Stimulated activated CD8-positive, alpha-beta memory T cell treated with anti-CD3 and anti-CD28 coated beads, Interleukin-4, amount 100 ng/mL, for 4 hours (primary cell): ENCODE results near the gene BDH2.

Experiments used
- DNase-seq, 2 donors: peaks; one replicate each; pipeline ENCODE4 v3.0.0-alpha.2; 2020; ENCODE audit warnings: low read depth in 2 of 2, low spot score in 1 of 2

The BDH2 gene

DNA sequence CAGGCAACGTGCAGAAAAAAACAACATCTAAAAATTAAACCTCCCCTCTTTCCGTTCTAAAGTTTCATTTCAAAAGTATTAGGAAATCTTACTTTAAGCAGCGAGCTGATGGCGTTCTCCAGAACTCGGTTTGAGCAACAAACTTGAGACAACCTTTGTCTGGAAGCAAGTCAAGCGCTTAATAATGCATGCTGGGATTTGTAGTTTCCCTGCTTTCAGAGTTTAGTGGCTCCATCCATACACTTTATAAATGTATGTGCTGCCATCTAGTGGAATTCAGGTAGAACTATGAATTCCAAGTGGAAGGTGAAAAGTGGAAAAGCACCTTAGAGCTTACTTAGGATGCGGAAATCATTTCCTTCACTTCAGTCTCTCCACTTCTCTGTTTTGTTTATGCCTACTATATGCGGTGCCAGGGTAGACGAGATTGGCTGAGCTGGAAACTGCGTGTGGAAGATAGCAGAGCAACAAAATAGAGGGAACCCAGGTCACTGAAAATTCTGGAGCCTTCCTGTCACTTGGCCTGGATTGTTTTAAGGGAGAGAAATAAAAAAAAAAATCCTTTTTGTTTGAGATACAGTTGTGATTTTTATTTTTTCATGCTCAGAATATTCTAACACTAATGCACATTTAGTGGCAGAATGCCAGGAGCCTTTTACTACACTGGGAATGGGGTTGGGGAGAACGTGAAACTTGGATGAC is at the start of gene BDH2:
TSS of gene BDH2 (minus strand) at position 144 of the 702 bp plus-strand sequence. CDS start 3,580 bp downstream, outside the sequence.
- no peak for DNase-seq

DNA sequence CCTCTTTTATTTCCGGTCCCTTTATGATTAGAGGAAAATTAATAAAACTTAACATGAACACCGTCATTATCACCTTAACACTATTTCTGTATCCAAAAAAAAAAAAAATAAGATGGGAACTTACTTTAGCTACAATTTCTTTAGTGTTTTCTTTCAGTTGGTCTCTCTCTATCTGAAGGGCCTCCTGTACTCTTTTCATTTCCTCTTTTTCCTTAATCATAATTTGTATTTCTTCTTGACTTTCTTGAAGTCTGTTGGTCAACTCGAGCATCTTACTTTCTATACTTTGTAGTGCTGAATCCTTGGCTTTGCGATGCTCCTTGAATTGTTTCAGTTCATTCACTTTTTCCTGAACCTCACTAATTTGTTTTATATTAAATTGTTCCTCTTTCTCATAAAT is 45.3 kb upstream of the BDH2 start:
- no peak for DNase-seq

DNA sequence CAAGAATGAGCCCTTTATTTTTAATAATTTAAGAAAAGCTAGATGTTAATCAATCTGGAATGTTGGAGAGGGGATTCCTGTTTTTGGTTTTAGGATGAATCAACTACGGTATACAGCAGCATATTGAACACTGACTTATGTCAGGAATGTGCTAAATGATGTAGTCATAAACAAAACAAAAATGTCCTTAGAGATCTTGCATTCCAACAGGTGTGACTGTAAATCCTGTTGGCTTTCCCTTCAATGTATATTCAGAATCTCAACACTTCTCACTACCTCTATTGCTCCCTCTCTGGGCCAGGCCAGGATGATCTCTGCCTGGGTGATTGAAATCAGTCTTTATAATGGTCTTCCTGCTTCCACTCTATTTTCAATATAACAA is 37.8 kb upstream of the BDH2 start:
- DNase-seq: no peak

DNA sequence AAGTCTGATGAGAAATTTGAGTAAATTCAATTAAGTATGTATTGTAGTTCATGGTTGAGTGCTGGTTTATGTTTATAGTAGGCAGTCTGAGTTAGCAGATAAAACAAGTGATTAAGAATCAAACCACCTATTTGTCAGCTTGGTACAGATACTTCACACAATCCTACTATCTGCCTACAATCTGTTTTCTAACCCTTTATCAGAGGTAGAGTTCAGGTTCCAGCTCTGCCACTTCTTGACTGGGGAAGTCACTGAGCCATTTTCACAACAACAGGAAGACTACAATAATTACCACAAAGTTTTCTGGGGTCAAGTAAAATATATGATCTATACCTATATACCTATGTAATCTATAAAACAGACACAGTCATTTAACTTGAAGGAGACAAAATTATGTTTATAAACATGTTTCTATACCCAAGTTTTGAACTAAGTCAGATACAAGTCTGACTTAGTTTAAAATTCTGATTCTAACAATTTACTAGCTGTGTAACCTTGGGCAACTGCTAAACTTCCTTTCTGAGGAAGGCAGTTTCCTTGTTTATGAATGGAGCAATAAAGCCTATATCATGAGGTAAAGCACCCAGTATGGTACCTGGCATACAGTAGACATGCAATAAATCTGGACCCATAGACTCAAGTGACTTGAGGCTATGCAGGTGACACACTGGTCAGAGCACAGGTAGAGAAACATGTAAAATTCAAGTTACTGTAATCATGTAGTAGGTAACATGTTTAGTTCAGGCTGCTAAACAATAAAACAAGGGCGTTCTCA is 37.2 kb upstream of the BDH2 start:
- DNase-seq: no peak

DNA sequence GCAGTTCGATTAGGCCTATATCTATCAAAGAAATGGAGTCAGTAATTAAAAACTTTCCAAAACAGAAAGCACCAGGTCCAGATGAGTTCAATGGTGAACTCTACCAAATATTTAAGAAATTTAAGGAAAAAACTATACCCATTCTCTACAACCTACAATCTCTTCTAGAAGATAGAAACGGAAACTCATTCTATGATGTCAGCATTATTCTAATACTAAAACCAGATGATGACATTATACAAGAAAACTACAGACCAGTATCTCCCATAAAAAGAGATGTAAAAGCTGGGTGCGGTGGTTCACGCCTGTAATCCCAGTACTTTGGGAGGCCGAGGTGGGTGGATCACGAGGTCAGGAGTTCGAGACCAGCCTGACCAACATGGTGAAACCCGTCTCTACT is 29.5 kb upstream of the BDH2 start:
- DNase-seq: no peak

DNA sequence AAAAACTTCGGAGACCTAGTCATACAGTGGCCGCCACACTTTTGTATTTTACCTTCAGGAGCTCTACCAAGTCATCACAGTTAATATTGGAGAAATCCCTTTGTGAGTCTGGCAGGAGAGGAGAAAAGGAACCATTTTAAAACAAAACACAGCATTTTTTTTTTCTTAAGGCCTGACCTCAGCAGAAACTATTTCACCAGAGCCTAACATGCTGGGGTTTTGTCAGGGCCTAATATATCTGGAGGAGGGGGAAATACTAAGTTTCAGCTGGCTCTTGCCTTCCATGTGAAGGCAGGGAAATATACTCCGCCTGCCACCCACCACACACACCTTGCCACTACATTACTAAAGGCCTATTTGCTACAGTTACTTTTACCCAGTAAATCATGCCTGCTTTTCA is 26.5 kb upstream of the BDH2 start:
- no peak for DNase-seq

DNA sequence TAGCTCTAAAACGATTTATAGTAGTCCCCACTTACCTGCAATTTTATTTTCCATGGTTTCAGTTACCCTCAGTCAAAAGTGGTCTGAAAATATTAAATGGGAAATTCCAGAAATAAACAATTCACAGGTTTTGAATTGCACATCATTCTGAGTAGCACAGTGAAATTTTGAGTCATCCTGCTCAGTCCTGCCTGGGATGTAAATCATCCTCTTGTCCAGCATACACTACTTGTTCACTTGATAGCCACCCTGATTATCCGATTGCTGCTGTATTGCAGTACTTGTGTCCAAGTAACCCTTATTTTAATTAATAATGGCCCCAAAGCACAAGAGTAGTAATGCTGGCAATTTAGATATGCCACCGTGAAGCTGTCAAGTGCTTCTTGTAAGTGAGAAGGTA is 23.5 kb upstream of the BDH2 start:
- no peak for DNase-seq

DNA sequence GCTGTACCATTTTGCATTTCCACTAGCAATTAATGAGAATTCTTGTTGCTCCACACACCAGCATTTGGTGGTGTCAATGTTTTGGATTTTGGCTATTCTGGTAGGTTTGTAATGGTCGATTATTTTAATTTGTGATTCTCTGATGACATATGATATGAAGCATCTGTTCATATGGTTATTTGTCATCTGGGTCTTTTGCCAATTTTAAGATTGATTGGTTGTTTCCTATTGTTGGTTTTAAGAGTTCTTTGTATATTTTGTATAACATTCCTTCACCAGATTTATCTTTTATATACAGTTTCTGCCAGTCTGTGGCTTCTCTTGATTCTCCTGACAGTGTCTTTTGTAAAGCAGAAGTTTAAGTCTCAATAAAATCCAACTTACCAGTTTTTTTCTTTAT is 18.5 kb upstream of the BDH2 start:
- no peak for DNase-seq

DNA sequence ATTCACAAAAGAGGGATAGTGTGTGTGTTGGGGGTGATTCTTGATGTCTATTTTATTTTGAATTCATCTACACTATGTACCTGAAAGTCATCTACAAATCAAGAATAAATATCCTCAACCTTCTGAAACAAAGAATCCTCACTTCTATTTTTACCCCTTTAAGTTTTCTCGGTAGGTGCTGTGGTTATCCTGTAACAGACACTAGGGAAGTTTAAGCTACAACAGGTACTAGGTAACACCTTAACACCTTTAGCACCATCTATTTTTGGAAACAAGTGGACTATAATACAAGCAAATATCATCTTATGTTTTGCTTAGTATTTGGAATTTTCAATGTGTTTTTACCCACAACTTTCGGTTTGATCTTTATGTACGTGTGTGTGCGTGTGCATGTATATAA is 12.0 kb upstream of the BDH2 start:
- no peak for DNase-seq

DNA sequence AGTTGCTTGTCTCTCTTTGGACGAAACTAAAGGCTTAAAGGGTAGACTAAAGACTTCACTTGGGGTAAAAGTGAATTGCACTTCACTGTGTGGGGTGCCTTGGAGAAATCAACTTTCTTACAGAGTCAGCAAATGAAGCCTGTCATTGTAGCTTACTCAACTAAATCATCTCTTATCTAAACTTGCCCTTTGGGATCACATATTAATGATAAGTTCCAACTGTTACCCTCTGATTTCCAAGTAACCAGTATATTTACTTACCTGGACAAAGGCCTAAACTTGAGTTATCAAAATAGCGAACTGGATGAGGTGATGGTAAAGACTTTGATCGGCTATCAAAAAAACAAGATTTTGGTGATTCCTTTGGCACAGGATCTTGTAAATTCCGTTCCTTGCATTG is 8.9 kb upstream of the BDH2 start:
- no peak for DNase-seq

DNA sequence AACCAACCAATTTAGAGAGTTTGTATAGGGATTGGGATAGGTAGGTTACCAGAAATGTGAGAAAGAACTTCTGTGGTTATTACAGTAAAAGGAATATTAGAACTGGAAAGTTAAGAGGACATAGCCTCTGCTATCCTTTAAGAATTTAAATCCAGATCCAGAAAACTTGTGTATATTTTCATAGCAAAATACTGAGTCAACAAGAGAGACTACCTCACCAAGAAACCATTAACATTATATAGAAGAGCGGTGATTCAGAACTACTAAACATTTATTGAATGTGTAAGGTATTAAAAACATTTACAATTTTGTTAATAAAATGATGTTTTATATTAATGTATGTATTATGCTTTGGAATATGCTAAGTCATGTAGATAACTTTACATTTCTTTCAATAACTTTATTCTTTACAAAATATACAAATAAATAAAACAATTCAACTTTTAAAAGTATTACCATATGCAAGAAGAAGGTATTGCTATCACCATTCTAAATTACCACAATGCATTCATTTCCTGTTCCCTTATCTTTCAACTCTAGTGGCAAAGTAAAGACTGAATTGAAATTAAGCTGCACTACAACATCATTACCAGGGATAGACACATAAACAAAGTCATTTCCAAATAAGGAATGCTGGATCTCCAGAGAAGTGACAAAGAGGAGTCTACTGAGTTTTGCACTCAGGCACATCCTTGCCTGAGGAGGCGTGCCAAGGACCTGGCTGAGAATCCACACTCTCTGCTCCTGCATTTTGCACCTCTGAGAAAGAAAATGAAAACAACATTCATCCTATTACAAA is 6.1 kb upstream of the BDH2 start:
- no peak for DNase-seq

DNA sequence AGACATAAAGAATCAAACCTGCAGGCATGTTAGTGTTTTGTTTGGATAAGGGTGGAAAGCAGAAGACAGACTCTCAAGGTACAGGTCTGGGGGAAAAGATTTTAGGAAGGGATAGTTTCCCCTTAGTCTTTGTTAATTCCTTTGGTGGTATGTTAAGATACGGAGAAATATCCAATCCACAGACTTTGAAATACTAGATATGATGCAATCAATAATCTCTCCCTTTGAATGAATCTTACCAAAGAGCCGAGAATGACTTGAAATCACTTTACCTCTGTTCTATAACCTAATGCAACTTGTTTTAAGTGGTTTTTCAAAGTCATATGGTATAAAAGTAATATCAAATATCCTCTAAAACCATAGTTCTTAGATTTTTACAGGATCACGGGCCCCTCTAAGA is 5.3 kb upstream of the BDH2 start:
- no peak for DNase-seq

DNA sequence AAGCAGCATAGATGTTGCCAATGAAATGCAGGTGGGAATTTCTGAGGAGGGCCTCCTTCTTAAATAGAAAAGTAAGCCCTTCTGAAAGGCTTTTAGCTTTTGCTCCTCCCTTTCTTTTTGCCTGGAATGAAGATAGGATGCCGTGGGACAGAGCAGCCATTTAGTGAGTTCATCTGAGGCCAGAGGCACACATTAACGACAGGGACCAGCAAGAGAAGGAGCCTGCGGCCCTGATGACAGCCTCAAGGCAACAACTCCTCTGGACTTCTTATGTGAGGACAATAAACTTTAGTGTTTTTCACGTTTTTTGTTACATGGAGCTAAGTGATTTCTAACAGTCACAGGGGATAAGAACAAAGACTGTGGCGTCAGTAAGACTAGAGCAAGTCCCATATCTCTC is 1.1 kb upstream of the BDH2 start:
- DNase-seq: no peak

DNA sequence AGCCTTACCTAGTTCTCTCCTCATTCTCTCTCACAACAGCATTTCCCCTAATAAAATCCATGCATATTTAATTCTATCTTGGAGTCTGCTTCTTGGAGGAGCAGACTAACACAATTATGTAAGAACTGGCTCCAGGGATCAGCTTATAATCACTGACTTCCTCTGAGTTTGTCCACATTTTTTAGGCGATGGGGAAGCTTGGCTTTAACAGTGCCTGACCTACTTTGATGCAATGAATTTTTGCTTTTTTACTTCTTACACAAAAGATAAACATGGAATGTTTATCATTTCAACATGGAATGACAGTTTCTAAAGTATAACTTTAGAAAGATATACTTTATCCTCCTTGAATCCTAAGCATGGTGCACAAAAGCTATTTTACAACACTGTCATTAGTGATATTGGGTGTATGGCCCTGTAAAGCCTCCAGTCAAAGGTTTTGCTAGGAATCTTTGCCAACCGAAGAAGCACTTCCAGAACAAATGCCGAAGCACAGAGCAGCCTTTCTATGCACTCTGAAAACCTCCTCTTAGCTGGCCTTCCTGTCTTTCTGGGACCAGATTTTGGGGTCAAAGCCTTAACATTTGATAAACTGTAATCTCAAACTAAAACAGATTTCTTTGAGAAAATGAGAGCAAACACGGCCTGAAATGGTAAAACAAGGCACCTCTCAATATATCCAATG is 736 bp downstream of the BDH2 start:
- DNase-seq: no peak

DNA sequence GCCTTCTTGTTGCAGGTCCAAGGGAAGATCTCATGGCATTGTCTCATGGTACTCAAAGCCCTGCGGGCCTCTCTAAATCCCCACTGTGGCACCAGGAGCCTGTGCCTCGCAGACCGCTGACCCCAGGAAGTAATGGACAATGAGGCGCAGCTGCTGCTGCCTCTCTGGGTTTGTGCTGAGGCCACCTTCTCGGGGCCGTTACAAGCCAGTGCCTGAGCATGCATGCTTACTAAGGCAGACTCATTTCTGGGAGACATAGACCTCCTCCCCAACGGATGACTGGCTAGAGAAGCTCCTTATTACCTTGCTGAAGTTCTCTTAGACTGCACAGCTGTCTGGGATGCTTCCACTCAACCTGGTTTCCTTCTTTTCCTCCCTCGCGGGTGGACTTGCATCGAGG is 1.3 kb downstream of the BDH2 start:
- DNase-seq: no peak

DNA sequence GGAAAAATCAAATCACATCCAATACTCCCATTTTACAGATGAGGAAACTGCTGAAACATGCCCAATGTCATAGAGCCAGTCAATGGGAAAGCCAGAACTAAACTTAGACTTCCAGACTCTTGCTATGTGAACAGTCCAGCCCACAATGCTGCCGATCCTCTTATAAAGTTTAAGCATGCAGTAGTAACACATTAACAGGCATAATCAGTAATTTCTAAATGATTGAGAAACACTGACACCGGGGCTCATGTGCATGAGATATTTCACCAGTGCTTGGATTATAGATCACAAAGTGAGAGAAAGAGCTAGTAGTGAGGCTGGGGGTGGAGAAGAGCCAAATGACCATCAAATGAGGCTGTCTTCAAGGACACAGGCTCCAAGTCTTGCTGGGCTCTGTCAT is 2.5 kb downstream of the BDH2 start:
- DNase-seq: no peak

DNA sequence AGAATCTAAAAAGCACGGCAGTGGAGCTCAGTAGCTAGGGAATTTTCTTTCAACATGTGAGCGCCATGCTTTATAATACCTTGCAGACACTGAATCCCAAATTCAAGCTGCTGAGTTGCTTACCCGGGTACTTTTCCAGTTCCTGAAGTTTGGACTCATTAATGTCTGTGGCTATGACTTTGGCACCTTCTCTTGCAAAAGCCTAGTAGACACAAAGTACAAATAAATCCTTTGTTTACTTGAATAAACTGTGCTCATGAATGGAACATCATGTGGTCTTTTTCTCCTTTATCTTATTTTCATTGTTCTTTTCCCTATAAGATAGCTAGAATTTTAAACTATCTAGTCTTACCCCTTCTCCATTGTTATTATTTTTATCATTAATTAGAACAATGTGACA is 4.6 kb downstream of the BDH2 start:
- DNase-seq: no peak

DNA sequence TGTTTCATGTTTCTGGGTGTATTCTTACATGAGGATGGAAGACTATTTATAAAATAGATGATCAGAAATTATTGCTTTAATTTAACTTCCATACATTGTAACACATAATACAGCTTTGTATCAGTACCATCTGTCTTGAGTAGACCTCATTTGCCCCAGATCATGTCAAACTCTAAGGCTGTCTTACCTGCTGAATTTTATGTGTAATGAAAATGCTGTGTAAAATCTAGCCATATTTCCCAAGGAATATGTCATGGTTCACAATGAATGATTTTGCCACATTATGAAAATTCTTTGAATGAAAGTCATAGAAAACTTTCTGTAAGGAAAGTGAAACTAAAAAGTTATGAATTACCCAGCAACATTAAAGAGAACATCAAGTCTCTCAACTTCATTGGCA is 7.4 kb downstream of the BDH2 start:
- no peak for DNase-seq

DNA sequence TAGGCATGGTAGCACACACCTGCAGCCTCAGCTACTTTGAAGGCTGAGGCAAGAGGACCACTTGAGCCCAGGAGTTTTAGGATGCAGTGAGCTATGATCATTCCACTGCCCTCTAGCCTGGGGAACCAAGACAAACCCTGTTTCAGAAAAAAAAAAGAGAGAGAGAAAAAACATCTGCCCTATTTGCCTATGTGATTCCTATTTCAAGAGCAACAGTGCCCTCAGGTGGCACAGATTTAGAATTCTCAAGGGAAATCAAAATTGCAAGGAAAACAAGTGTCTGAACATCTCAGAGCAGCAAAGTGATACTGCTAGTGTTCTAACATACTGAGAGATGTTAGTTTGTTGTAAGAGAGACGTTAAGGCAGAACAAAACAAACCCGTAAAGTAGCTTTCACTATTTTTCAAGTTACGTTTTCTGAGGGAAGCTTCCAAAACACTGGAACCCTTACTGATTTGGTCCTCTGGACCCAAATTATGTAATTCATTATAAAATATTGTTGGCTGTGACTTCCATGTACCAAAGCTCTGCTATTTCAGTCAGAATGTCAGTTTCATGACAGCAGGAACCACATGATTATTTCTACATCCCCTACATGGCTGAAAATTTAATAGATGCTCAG is 7.9 kb downstream of the BDH2 start:
- no peak for DNase-seq

DNA sequence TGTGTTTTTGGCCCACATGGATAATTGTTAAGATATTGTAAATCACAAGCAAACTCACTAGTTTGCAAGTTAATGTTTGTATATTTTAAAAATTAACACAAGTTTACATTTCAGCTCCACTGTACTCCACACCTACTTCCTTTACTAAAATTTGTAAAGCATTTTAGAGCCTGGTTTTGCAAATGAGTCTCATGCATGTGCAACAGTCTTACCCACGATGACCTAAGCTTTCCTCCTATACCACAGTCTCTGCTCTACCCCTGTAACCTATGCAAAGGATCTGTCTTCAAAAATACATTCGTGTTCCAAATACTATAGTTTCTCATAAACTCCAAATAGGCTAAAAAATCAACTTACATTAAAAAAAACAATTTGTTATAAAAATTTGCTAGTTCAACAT is 10.2 kb downstream of the BDH2 start:
- DNase-seq: no peak

DNA sequence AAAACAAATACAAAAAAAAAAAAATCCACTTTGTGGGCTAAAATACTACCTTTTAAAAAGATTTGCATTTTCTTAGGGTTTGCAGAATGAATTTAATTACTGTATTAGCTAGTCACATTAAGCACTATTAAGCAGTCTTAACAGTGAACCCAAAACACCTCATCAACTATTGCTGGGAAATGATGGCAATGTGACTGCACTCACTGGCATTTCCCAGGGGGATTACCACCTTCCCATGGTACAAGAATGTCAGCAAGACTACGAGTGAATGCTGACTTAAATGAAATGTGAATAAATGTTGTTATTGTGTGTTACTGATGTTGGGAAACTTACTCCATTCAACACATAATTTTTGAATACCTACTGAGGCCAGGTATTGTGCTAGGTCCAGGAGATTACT is 13.1 kb downstream of the BDH2 start:
- no peak for DNase-seq
